ENCODE results near the gene POU3F3. TPM values are rescaled to one million over a fixed set of nuclear protein-coding genes. Genes with fewer than 3 reads are reported as not detected.

Gene POU3F3
- total and polyA plus RNA-seq, 2 of the 8 experiments (the other 6 are each of a cell fraction or from before 2014, with no cell fraction given) = 0.09 TPM; not detected in 1

GRCh38 chr2:104854498-104855220 lies 744 bp downstream of the POU3F3 start:
- POLR2A ChIA-PET (ENCODE audit: partially characterized antibody) = interaction anchor here (1.0 kb wide), 1 partner anchor 23 kb away, joined by 3 read pairs; no protein-coding TSS in a partner anchor
- Histone ChIP-seq H3K18ac (ENCODE audit: extremely low read depth, low read length) (no peak overlapping the region), H4K91ac (replicated peaks; ENCODE audit: insufficient read length, low read length) (no peak overlapping the region), H3K4ac (replicated peaks; ENCODE audit: insufficient read length, low read depth, low read length) (no peak overlapping the region), H3K9me3 (ENCODE audit: insufficient read depth in 2 of 2, low read depth in 1 of 2, low read length in 1 of 2) (no peaks in the 10 kb centered on the region), H3K27ac (ENCODE audit: low read depth, low read length) (no peak overlapping the region), H3K23me2 (ENCODE audit: low read depth, low read length) (peaks cover 9% of the 10 kb centered on the region; the same call in 1 of the 2 replicates), H3K4me3 (ENCODE audit: extremely low read depth in 1 of 4, insufficient read depth in 2 of 4, low read depth in 3 of 4, low read length in 4 of 4) (peak overlapping the region; percentile 16 to 78 (median 22); a peak in 5 of 8 replicates), H3K23ac (ENCODE audit: insufficient read length) (no peak overlapping the region), H3K4me2 (ENCODE audit: insufficient read depth in 1 of 2, low read depth in 2 of 2, low read length in 2 of 2) (peak overlapping the region; percentile 92 to 96), H2BK15ac (ENCODE audit: low read length) (no peak overlapping the region), H3K27me3 (replicated peaks in 1 of 4; ENCODE audit: control insufficient read depth in 3 of 4, extremely low read depth in 1 of 4, insufficient read depth in 3 of 4, low read length in 3 of 4) (peaks cover 63 to 85% (median 72%) of the 10 kb centered on the region in 4 experiments), H3K36me3 (ENCODE audit: control insufficient read depth in 2 of 4, insufficient read depth in 4 of 4, low read length in 3 of 4) (peaks cover 0 to 4% (median 0%) of the 10 kb centered on the region in 4 experiments; a peak in 1 of 8 replicates), H2AFZ (ENCODE audit: low read length) (no peak overlapping the region), H3K14ac (ENCODE audit: insufficient read length) (no peak overlapping the region), H3K79me1 (ENCODE audit: low read depth, low read length) (no peaks in the 10 kb centered on the region), H2BK12ac (ENCODE audit: low read depth, low read length) (no peak overlapping the region; the same call in 1 of the 2 replicates), H2BK120ac (replicated peaks; ENCODE audit: low read depth, low read length) (no peak overlapping the region), H4K5ac (ENCODE audit: insufficient read length, low read depth, low read length) (no peak overlapping the region), H3K9ac (replicated peaks in 1 of 4; ENCODE audit: extremely low read depth in 1 of 4, low read depth in 3 of 4, low read length in 3 of 4) (no peak overlapping the region), H3K4me1 (replicated peaks in 1 of 4; ENCODE audit: control insufficient read depth in 3 of 4, insufficient read depth in 4 of 4, low read length in 3 of 4) (peaks cover 13 to 32% (median 17%) of the 10 kb centered on the region in 4 experiments), H4K20me1 (replicated peaks in 1 of 2; ENCODE audit: control insufficient read depth in 1 of 2, insufficient read depth in 2 of 2, low read length in 2 of 2) (peaks cover 3 to 8% of the 10 kb centered on the region in 2 experiments), H3K56ac (replicated peaks; ENCODE audit: insufficient read length, low read depth, low read length) (no peak overlapping the region), H4K8ac (ENCODE audit: extremely low read depth, insufficient read depth, low read length) (no peak overlapping the region), H2BK20ac (ENCODE audit: low read length) (no peak overlapping the region), H2BK5ac (ENCODE audit: low read depth, low read length) (no peak overlapping the region), H3K79me2 (ENCODE audit: control insufficient read depth in 1 of 2, insufficient read depth in 2 of 2, low read length in 2 of 2) (no peaks in the 10 kb centered on the region), H2AK5ac (ENCODE audit: low read depth, low read length) (no peak overlapping the region)
- FAIRE-seq (no peak), DNase-seq (ENCODE audit: low read depth in 1 of 2, low spot score in 2 of 2) (peak in 1 of 2 experiments; percentile 67)
- WGBS, 2 experiments (ENCODE audit: extremely low coverage in 1 of 2, insufficient coverage in 1 of 2, insufficient read length in 1 of 2, insufficient replicate concordance in 2 of 2, low coverage in 1 of 2, low lambda C conversion rate in 2 of 2, missing lambda C conversion rate in 1 of 2) = 3% methylated on average over 24 of the region's 48 CpGs; no CpG with 5 or more reads in 1 of the 2 experiments
- CTCF ChIA-PET (ENCODE audit: partially characterized antibody) = interaction anchor here (0.8 to 1.6 kb wide), 3 partner anchors 19 to 124 kb away, joined by 3 to 5 read pairs (median 4); no protein-coding TSS in a partner anchor
- TF ChIP-seq BRCA1 (IDR thresholded peaks at IDR 0.05; ENCODE audit: low read depth, low read length) (no peak), SRF (IDR thresholded peaks at IDR 0.05; ENCODE audit: low read depth, low read length) (no peak), SUZ12 (IDR thresholded peaks at IDR 0.05; ENCODE audit: low read length) (peak; percentile 97), BCL11A (IDR thresholded peaks at IDR 0.05; ENCODE audit: low read depth in 2 of 2, low read length in 2 of 2) (no peak), RFX5 (IDR thresholded peaks at IDR 0.05; ENCODE audit: borderline replicate concordance, low read depth, low read length) (no peak), NRF1 (IDR thresholded peaks at IDR 0.05; ENCODE audit: low read depth, low read length) (no peak), ATF3 (IDR thresholded peaks at IDR 0.05; ENCODE audit: insufficient read depth, low read depth, low read length) (no peak), JUND (IDR thresholded peaks at IDR 0.05; ENCODE audit: low read length) (no peak), KDM4A (IDR thresholded peaks at IDR 0.05; ENCODE audit: low read depth, low read length, severe bottlenecking) (peak; percentile 64), CEBPB (IDR thresholded peaks at IDR 0.05; ENCODE audit: low read depth, low read length) (no peak), PHF8 (conservative IDR thresholded peaks at IDR 0.05; ENCODE audit: low read depth, low read length) (no peak)
